HG02763 (cell line): ENCODE measurements around the gene UPP1.

Experiments
- ATAC-seq: cut with Tn5 transposase; IDR thresholded peaks from one replicate; pipeline ENCODE4 v1.9.1; 2021; ENCODE audit warnings: mild to moderate bottlenecking, moderate library complexity; ENCODE audit not compliant: unreplicated experiment

The UPP1 gene

DNA sequence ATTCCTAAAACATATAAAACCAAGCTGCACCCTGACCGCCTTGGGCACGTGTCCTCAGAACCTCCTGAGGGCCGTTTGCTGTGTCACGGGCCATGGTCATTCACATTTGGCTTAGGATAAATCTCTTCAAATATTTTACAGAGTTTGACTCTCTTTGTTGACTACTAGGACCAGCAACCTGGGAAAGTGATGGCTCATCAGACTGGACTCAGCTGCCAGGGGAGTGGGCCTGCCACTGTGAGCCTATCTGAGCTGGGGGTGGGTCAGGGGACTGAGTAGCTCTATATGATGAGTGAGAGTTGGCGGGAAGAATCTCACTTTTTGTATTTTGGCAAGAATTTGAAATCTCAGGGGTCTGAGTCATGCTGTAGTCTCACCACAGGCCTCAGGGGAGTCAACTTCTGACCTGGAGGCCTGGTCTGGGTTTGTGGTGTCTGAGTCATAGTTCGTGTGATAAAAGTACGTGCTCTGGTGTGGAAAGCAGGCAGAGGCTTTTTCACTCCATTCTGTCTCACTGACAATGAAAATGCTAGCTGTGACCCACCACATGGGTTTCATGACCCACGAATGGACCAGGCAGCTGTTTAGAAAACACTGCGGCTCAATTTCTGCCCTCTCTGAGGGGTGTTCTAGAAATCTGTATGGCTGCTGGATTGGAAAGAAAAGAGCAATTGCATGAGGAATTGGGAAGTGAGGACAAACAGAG is 4.2 kb upstream of the UPP1 start:
- ATAC-seq, result peak; percentile 56

GRCh38 chr7:48085433-48085791 is 3.7 kb upstream of the UPP1 start:
- no peak for ATAC-seq

DNA sequence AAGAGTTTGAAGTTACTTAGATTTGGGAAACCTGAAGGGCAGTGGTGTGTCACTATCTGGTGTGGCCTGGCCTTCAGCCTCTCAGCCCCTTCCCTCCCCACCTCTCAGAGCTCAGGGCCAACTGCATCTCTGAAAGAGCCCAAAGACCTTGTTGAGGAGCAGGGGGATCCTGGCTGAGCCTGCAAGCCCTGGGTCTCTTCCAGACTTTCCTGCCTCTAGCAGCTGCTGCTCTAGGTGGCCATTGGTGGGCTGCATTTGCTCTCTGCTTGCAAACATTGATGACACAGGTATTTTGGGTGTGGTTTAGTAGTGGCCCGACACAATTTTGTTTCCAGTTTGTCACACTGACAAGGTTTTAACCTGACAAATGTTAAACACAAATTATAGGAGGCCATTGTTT is 3.1 kb upstream of the UPP1 start:
- no peak for ATAC-seq

- ATAC-seq, result no peak
Measured at GRCh38 chr7:48087349-48087748, 1.7 kb upstream of the UPP1 start.

- ATAC-seq, result peak; percentile 58
Measured at GRCh38 chr7:48088559-48089045, 463 bp upstream of the UPP1 start.

- no peak for ATAC-seq
Measured at GRCh38 chr7:48090095-48090805, 1.2 kb downstream of the UPP1 start.

GRCh38 chr7:48091506-48092433 is 2.7 kb downstream of the UPP1 start:
- ATAC-seq, result no peak

- no peak for ATAC-seq
Measured at GRCh38 chr7:48094861-48095293, 5.8 kb downstream of the UPP1 start.

GRCh38 chr7:48096273-48096672 is 7.2 kb downstream of the UPP1 start:
- no peak for ATAC-seq

DNA sequence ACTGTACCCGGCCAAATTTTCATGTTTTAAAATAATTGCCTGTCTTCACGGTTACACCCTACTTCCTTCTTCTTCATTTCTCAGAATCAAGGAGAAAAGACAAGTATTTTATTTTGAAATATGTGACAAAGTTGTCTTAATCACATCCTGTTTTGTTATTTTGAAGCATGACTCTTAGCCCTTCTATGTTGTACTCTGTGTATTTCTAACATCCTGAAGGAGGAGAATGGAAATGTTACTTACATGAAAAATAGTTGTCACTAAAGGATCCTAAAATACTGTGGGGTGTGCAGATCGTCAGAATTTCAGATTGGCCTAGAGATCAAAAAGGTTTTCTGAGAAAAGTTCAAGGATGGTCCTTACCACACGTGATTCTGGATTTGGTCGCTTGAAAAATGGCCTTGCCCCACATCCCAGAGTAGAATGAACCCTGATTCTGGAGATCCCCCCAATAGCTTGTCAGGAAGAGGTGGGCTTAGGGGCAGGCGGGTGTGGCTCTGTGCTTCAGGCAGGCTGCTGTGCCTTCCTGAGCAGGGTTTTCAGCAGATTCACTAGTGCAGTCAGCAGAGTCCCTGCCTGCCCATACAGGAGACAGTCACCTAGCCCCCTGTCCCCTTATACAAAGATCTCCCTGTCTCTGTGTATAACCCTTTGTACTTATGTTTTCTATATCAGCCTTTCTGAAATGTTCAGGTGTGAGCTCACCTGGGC is 8.6 kb downstream of the UPP1 start:
- ATAC-seq, result no peak

DNA sequence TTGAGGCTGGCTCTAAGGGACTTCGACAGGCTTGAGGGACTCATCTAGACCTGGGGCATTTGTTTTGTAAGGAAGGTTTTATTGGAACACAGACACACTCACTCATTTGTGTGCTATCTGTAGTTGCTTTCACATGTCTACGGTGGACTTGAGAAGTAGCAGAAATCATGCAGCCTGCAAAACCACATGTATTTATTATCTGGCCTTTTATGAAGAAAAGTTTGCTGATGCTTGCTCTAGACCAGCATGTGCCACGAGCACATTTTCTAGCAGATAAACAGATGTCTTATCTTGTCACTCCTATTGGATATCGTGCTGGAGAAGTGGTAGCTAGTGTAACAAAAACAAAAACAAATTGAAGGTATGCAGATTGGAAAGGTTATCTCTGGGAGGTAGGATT is 9.8 kb downstream of the UPP1 start:
- no peak for ATAC-seq

- no peak for ATAC-seq
Measured at GRCh38 chr7:48099781-48100180, 10.7 kb downstream of the UPP1 start.

DNA sequence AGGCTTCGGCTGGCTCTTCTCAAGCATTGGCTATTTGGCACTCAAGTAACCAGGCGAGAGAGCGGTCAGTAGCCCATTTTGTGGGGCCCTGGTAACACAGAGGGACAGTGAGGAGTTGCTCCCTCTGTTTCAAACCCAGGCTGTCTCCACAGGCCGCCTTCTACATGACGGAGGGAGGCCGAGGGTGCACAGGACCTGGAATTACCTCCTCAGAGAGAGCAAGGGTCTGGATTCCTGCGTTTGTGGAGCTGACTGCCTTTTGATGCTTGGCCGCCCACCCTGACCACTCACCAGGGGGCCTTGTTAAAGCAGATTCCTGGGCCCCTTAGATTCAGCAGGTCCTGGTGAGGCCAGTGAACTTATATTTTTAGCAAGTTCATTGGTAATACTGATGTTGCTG is 12.3 kb downstream of the UPP1 start:
- no peak for ATAC-seq

DNA sequence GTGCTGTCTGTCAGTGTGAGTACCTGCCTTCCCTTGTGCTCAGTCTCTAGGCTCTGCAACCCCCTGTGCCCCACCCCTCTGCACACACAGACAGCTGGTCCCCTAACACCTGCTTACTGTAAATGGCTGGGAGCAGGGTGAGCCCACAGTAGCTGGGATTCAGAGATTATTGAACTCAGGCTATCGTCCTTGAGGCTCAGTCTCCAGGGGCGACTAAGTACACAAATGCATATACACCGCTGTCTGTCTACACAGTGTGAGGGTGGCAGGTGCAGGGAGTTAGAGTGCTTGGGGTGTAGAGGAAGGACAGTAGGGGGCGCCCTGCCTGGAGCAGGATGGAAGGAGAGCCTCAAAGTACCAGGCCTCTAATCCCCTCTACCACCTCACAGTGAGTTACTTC is 12.9 kb downstream of the UPP1 start:
- no peak for ATAC-seq

DNA sequence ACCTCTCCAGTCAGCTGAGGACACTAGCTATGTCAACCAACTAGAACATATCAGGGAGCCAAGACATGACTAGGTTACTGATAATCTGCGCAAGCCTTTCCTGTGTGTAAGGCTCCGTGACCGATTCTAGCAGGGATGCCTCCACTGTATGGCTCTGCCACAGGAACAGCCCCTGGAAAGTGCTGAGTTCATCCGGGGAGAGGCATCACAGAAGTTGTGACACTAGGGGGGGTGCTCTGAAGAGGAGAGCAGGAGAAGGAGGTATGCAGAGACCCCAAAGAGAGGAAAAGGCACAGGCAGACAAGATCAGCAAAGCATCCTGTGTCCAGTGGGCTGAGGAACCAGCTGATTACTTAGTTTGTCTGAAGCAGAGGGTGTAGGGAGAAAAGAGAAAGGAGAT is 13.5 kb downstream of the UPP1 start:
- ATAC-seq, result no peak

GRCh38 chr7:48105045-48105444 is 16.0 kb downstream of the UPP1 start:
- no peak for ATAC-seq

DNA sequence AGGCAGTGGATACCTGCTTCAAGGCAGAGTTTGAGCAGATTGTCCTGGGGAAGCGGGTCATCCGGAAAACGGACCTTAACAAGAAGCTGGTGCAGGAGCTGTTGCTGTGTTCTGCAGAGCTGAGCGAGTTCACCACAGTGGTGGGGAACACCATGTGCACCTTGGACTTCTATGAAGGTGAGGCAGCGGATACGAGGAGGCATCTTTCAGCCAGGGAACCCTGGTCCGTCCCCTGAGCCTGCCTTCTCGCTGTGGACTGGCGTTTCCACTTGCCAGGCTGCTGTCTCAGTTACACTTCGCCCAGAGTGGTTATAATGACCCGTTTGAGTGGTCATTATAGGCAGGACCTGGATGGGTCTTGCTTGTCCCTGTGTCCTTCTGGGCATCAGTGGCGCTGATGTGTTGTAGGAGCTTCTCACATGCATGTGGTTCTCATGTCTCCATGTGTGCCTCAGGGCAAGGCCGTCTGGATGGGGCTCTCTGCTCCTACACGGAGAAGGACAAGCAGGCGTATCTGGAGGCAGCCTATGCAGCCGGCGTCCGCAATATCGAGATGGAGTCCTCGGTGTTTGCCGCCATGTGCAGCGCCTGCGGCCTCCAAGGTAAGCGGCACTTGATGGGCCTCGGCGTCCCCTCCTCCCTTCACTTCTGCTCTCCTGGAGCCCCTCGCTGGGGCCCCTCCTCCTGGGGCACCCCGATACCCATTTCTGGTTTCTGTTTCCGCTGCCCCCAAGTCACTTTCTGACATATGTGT is 18.0 kb downstream of the UPP1 start:
- ATAC-seq, result no peak

DNA sequence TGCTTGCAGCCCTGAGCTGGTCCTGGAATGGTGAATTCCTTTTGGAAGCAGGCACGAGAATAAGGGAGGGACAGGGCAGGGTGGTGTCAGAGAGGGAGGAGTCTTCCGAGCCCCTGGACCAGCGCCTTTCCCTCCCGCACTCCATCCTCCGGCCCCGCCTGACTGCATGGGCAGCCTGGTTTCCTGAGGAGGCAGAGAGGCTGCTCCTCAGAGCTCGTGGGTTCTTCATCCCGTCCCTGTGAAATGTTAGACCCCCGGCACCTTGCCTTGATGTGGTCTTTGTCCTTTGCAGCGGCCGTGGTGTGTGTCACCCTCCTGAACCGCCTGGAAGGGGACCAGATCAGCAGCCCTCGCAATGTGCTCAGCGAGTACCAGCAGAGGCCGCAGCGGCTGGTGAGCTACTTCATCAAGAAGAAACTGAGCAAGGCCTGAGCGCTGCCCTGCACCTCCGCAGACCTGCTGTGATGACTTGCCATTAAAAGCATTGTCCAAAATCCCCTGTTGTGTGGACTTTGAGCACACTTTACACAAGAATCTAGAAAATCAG is 18.9 kb downstream of the UPP1 start:
- ATAC-seq, result no peak

GRCh38 chr7:48108959-48109847 is 20.1 kb downstream of the UPP1 start:
- ATAC-seq, result no peak
